Activated T-helper 2 cell treated with anti-CD3 and anti-CD28 coated beads, Interferon-gamma antibody, Interleukin-2, Interleukin-4, amounts not matched to agents 10 μg/mL and 5 μg/mL and 100 μg/mL, durations not matched to agents 14 hours and 24 hours and 36 hours (primary cell): ENCODE measurements around the gene ARHGAP29. TPM values are rescaled to one million over a fixed set of nuclear protein-coding genes. Genes with fewer than 3 reads are reported as not detected.

Experiments
- DNase-seq: peaks from one replicate; pipeline ENCODE4 v3.0.0; 2021; ENCODE audit warnings: low spot score
- H3K27ac Mint-ChIP-seq: one replicate; pipeline ENCODE4 v1.8.0; 2021; ENCODE audit warnings: mixed read lengths
- H3K27me3 Mint-ChIP-seq: one replicate; pipeline ENCODE4 v1.8.0; 2021; ENCODE audit warnings: low read depth, mixed read lengths
- H3K36me3 Mint-ChIP-seq: one replicate; pipeline ENCODE4 v1.8.0; 2021; ENCODE audit warnings: low read depth, mixed read lengths
- H3K4me1 Mint-ChIP-seq: one replicate; pipeline ENCODE4 v1.8.0; 2021; ENCODE audit warnings: low read depth, mixed read lengths
- H3K4me3 Mint-ChIP-seq: one replicate; pipeline ENCODE4 v1.8.0; 2021; ENCODE audit warnings: low read depth, mild to moderate bottlenecking, moderate library complexity, mixed read lengths
- H3K9me3 Mint-ChIP-seq: one replicate; pipeline ENCODE4 v1.8.0; 2021; ENCODE audit warnings: mixed read lengths
- intact Hi-C: fragments of 100-400 bp; cut with micrococcal nuclease; formaldehyde crosslinking; loops from one replicate; pipeline ENCODE4 v1.15.1; 2023
- total RNA-seq: library from RNA; stranded (reverse); gene quantifications from 2 replicates; pipeline ENCODE4 v1.2.3, GENCODE V29; 2022

The ARHGAP29 gene
- total RNA-seq, 1 donor from 2014 or later: 0.18 TPM

GRCh38 chr1:94143173-94143808 lies 94.1 kb downstream of the ARHGAP29 start:
- H3K27me3 Mint-ChIP-seq: peaks cover 2% of the 10 kb centered on the region
- intact Hi-C loops: no loop called here
- H3K4me1 Mint-ChIP-seq: no peaks in the 10 kb centered on the region
- H3K9me3 Mint-ChIP-seq: no peaks in the 10 kb centered on the region
- no peak overlapping the region for H3K27ac Mint-ChIP-seq
- no peak for DNase-seq
- H3K4me3 Mint-ChIP-seq: no peak overlapping the region
- no peaks in the 10 kb centered on the region for H3K36me3 Mint-ChIP-seq

- Mint-ChIP-seq H3K27me3 (peaks cover 2% of the 10 kb centered on the region), H3K4me1 (no peaks in the 10 kb centered on the region), H3K27ac (no peak overlapping the region), H3K36me3 (no peaks in the 10 kb centered on the region), H3K9me3 (no peaks in the 10 kb centered on the region), H3K4me3 (no peak overlapping the region)
- intact Hi-C loops: no loop called here
- DNase-seq: no peak
These were observed 94.8 kb downstream of the ARHGAP29 start for GRCh38 chr1:94142583-94142982.

GRCh38 chr1:94142022-94142421 lies 95.4 kb downstream of the ARHGAP29 start:
- no peak overlapping the region for H3K4me3 Mint-ChIP-seq
- no peak overlapping the region for H3K27ac Mint-ChIP-seq
- H3K27me3 Mint-ChIP-seq: no peaks in the 10 kb centered on the region
- no peak for DNase-seq
- H3K36me3 Mint-ChIP-seq: no peaks in the 10 kb centered on the region
- H3K9me3 Mint-ChIP-seq: no peaks in the 10 kb centered on the region
- H3K4me1 Mint-ChIP-seq: no peaks in the 10 kb centered on the region
- intact Hi-C loops: no loop called here

GRCh38 chr1:94132111-94132510 lies 105.3 kb downstream of the ARHGAP29 start:
- no peaks in the 10 kb centered on the region for H3K4me1 Mint-ChIP-seq
- peaks cover 3% of the 10 kb centered on the region for H3K27me3 Mint-ChIP-seq
- no peak overlapping the region for H3K27ac Mint-ChIP-seq
- no peak for DNase-seq
- peaks cover 4% of the 10 kb centered on the region for H3K9me3 Mint-ChIP-seq
- intact Hi-C loops: no loop called here
- H3K4me3 Mint-ChIP-seq: no peak overlapping the region
- no peaks in the 10 kb centered on the region for H3K36me3 Mint-ChIP-seq

- Mint-ChIP-seq H3K36me3 (no peaks in the 10 kb centered on the region), H3K4me3 (no peak overlapping the region), H3K9me3 (peaks cover 4% of the 10 kb centered on the region), H3K27ac (no peak overlapping the region), H3K4me1 (no peaks in the 10 kb centered on the region), H3K27me3 (peaks cover 3% of the 10 kb centered on the region)
- intact Hi-C loops: no loop called here
- no peak for DNase-seq
These were observed 106.4 kb downstream of the ARHGAP29 start for GRCh38 chr1:94130851-94131595.

- no peak overlapping the region for H3K4me3 Mint-ChIP-seq
- no peaks in the 10 kb centered on the region for H3K9me3 Mint-ChIP-seq
- DNase-seq: no peak
- H3K27me3 Mint-ChIP-seq: peaks cover 3% of the 10 kb centered on the region
- intact Hi-C loops: no loop called here
- H3K4me1 Mint-ChIP-seq: no peaks in the 10 kb centered on the region
- H3K27ac Mint-ChIP-seq: no peak overlapping the region
- H3K36me3 Mint-ChIP-seq: no peaks in the 10 kb centered on the region
These were observed 110.7 kb downstream of the ARHGAP29 start for GRCh38 chr1:94126651-94127050.

GRCh38 chr1:94125551-94126514 lies 111.6 kb downstream of the ARHGAP29 start:
- Mint-ChIP-seq H3K27me3 (peaks cover 3% of the 10 kb centered on the region), H3K9me3 (no peaks in the 10 kb centered on the region), H3K27ac (no peak overlapping the region), H3K4me1 (no peaks in the 10 kb centered on the region), H3K4me3 (no peak overlapping the region), H3K36me3 (no peaks in the 10 kb centered on the region)
- intact Hi-C loops: no loop called here
- DNase-seq: no peak

GRCh38 chr1:94124538-94124937 lies 112.8 kb downstream of the ARHGAP29 start:
- intact Hi-C loops: no loop called here
- Mint-ChIP-seq H3K27me3 (peaks cover 3% of the 10 kb centered on the region), H3K4me3 (no peak overlapping the region), H3K9me3 (no peaks in the 10 kb centered on the region), H3K27ac (no peak overlapping the region), H3K36me3 (no peaks in the 10 kb centered on the region), H3K4me1 (no peaks in the 10 kb centered on the region)
- no peak for DNase-seq

GRCh38 chr1:94122201-94122970 lies 115.0 kb downstream of the ARHGAP29 start:
- no peaks in the 10 kb centered on the region for H3K9me3 Mint-ChIP-seq
- H3K4me3 Mint-ChIP-seq: no peak overlapping the region
- DNase-seq: no peak
- intact Hi-C loops: no loop called here
- no peaks in the 10 kb centered on the region for H3K27me3 Mint-ChIP-seq
- no peak overlapping the region for H3K27ac Mint-ChIP-seq
- H3K36me3 Mint-ChIP-seq: no peaks in the 10 kb centered on the region
- H3K4me1 Mint-ChIP-seq: no peaks in the 10 kb centered on the region

Other genes starting within 250 kb of the ARHGAP29 start
- gene ABCA4, start 116.4 kb downstream of the ARHGAP29 start, total RNA-seq: not detected in 2 replicates
- gene ABCD3, start 180.8 kb upstream of the ARHGAP29 start, total RNA-seq: 61.4 and 63.5 TPM in 2 replicates